Panc1 (cell line): ENCODE data around the gene VAT1L. TPM values are rescaled to one million over a fixed set of nuclear protein-coding genes. Genes with fewer than 3 reads are reported as not detected.

Source experiments
- ATAC-seq: fragments of 200-7000 bp; cut with Tn5 transposase; 2 replicates; pipeline ENCODE4 v1.9.1; 2020; ENCODE audit warnings: mild to moderate bottlenecking, moderate library complexity
- BruUV-seq: library from RNA; stranded (reverse); fragments of 400-500 nt; replicated peaks from 2 replicates; lab custom pipeline; 2021; lab: Mats Ljungman, UMichigan
- CTCF ChIA-PET: fragments of 300-600 bp; sonication (Branson Sonifier 250); formaldehyde crosslinking; loops from one replicate; lab custom pipeline; 2022; ENCODE audit warnings: antibody characterized with exemption; lab: Charles Lee
- POLR2A ChIA-PET: fragments of 300-600 bp; sonication (Branson Sonifier 250); formaldehyde crosslinking; loops from one replicate; lab custom pipeline; 2022; ENCODE audit warnings: antibody characterized with exemption; lab: Charles Lee
- DNase-seq: peaks from one replicate; pipeline ENCODE4 v3.0.0-alpha.2; 2010; ENCODE audit warnings: low read depth, low spot score
- H3K27ac ChIP-seq: 2 replicates; pipeline ENCODE4 v1.5.1; 2011; ENCODE audit warnings: mild to moderate bottlenecking, low read length, inconsistent platforms
- H3K27me3 ChIP-seq: fragments of 200-500 bp; sonication (Bioruptor generic); 2 replicates; pipeline ENCODE4 v1.6.0; 2014; ENCODE audit warnings: low read length, inconsistent platforms; ENCODE audit not compliant: control insufficient read depth, insufficient read depth
- H3K36me3 ChIP-seq: fragments of 200-500 bp; sonication (Bioruptor generic); 2 replicates; pipeline ENCODE4 v1.5.1; 2014; ENCODE audit warnings: inconsistent platforms, mild to moderate bottlenecking, low read length, moderate library complexity; ENCODE audit not compliant: control insufficient read depth, insufficient read depth
- H3K4me1 ChIP-seq: 2 replicates; pipeline ENCODE4 v1.5.1; 2011; ENCODE audit warnings: inconsistent platforms, mild to moderate bottlenecking, low read length, moderate library complexity; ENCODE audit not compliant: control insufficient read depth, insufficient read depth
- H3K4me3 ChIP-seq, 2 experiments: 2 replicates each; pipeline ENCODE4 v1.5.1; 2011 to 2012; ENCODE audit warnings: low read depth in 2 of 2, low read length in 2 of 2, mild to moderate bottlenecking in 2 of 2, inconsistent platforms in 1 of 2, moderate library complexity in 1 of 2
- H3K9me3 ChIP-seq: fragments of 200-500 bp; sonication (Bioruptor generic); 2 replicates; pipeline ENCODE4 v1.5.1; 2014; ENCODE audit warnings: low read depth, mild to moderate bottlenecking, inconsistent platforms, low read length, moderate library complexity; ENCODE audit not compliant: control insufficient read depth, insufficient read depth
- POLR2AphosphoS5 ChIP-seq: IDR thresholded peaks from 2 replicates; pipeline ENCODE4 v1.6.1; 2012; ENCODE audit warnings: mild to moderate bottlenecking, low read depth, low read length, moderate library complexity
- SIN3A ChIP-seq: IDR thresholded peaks from 2 replicates; pipeline ENCODE4 v1.6.1; 2012; ENCODE audit warnings: low read depth, mild to moderate bottlenecking, low read length, moderate library complexity, borderline replicate concordance; ENCODE audit not compliant: insufficient read depth
- TCF7L2 ChIP-seq: IDR thresholded peaks from 2 replicates; pipeline ENCODE4 v1.6.1; 2011; ENCODE audit warnings: mild to moderate bottlenecking, low read depth, low read length, inconsistent platforms
- in situ Hi-C: cut with HindIII; loops from 2 replicates; pipeline ENCODE4 v1.10.0; 2016; ENCODE audit warnings: low sequenced_read_pairs, low pct_unique_long_range_greater_than_20kb
- intact Hi-C: fragments of 100-400 bp; cut with micrococcal nuclease; formaldehyde crosslinking; loops from one replicate; pipeline ENCODE4 v1.10.0; 2022; ENCODE audit not compliant: unreplicated experiment
- total RNA-seq: library from RNA; stranded (reverse); gene quantifications from one replicate; pipeline ENCODE4 v1.2.1, GENCODE V29; 2021; ENCODE audit not compliant: unreplicated experiment
- TF ChIP-seq, protein P1 (sequence below), 2 experiments: IDR thresholded peaks; 2 replicates each; pipeline ENCODE4 v1.6.1; 2011 to 2012; ENCODE audit warnings: low read depth in 2 of 2, control low read depth in 1 of 2, low read length in 1 of 2, mild to moderate bottlenecking in 1 of 2, moderate library complexity in 1 of 2; ENCODE audit not compliant: insufficient read depth in 1 of 2
- TF ChIP-seq, protein P2 (sequence below): fragments of 450-650 bp; IDR thresholded peaks from 2 replicates; pipeline ENCODE4 v1.5.1; 2017; ENCODE audit warnings: mild to moderate bottlenecking

VAT1L gene
- total RNA-seq, 1 experiment from 2014 or later, result not detected

DNA sequence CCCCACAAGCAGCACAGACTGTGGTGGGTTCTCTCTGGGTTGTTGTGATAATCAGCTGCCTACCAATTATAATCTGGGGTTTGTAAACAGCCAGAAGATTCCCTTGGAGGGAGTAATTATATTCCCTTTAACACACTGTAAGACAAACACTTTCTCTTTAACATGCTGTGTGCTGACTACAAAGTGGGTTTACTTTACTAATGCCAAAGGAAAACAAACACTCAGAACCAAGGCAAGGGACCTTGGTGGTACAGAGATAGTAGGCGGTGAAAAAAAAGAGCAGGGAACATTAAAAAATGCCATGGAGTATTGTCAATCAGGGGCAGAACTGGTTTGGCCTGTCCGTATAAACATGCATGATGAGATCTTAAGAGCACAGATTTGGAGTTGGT, 3.0 kb upstream of the VAT1L start:
- ChIA-PET POLR2A (no interaction called here), CTCF (interaction anchor here (0.6 kb wide), 1 partner anchor 487 kb away, joined by 9 read pairs; no protein-coding TSS in a partner anchor)
- H3K9me3 ChIP-seq, result no peaks in the 10 kb centered on the region
- TF ChIP-seq, protein P1, sequence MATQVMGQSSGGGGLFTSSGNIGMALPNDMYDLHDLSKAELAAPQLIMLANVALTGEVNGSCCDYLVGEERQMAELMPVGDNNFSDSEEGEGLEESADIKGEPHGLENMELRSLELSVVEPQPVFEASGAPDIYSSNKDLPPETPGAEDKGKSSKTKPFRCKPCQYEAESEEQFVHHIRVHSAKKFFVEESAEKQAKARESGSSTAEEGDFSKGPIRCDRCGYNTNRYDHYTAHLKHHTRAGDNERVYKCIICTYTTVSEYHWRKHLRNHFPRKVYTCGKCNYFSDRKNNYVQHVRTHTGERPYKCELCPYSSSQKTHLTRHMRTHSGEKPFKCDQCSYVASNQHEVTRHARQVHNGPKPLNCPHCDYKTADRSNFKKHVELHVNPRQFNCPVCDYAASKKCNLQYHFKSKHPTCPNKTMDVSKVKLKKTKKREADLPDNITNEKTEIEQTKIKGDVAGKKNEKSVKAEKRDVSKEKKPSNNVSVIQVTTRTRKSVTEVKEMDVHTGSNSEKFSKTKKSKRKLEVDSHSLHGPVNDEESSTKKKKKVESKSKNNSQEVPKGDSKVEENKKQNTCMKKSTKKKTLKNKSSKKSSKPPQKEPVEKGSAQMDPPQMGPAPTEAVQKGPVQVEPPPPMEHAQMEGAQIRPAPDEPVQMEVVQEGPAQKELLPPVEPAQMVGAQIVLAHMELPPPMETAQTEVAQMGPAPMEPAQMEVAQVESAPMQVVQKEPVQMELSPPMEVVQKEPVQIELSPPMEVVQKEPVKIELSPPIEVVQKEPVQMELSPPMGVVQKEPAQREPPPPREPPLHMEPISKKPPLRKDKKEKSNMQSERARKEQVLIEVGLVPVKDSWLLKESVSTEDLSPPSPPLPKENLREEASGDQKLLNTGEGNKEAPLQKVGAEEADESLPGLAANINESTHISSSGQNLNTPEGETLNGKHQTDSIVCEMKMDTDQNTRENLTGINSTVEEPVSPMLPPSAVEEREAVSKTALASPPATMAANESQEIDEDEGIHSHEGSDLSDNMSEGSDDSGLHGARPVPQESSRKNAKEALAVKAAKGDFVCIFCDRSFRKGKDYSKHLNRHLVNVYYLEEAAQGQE (IDR thresholded peaks at IDR 0.05; ENCODE audit: insufficient read depth in 1 of 2, low read depth in 2 of 2, low read length in 1 of 2), result no peak
- TF ChIP-seq POLR2AphosphoS5, result no peak
- TF ChIP-seq, protein P2, sequence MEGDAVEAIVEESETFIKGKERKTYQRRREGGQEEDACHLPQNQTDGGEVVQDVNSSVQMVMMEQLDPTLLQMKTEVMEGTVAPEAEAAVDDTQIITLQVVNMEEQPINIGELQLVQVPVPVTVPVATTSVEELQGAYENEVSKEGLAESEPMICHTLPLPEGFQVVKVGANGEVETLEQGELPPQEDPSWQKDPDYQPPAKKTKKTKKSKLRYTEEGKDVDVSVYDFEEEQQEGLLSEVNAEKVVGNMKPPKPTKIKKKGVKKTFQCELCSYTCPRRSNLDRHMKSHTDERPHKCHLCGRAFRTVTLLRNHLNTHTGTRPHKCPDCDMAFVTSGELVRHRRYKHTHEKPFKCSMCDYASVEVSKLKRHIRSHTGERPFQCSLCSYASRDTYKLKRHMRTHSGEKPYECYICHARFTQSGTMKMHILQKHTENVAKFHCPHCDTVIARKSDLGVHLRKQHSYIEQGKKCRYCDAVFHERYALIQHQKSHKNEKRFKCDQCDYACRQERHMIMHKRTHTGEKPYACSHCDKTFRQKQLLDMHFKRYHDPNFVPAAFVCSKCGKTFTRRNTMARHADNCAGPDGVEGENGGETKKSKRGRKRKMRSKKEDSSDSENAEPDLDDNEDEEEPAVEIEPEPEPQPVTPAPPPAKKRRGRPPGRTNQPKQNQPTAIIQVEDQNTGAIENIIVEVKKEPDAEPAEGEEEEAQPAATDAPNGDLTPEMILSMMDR, result no peak
- TF ChIP-seq SIN3A, result no peak
- no peak for TF ChIP-seq TCF7L2
- no TSS peak for BruUV-seq
- no peak overlapping the region for H3K4me3 ChIP-seq
- no peaks in the 10 kb centered on the region for H3K36me3 ChIP-seq
- no peak for ATAC-seq
- peaks cover 2% of the 10 kb centered on the region for H3K27me3 ChIP-seq
- H3K27ac ChIP-seq, result no peak overlapping the region
- no peaks in the 10 kb centered on the region for H3K4me1 ChIP-seq
- no peak for DNase-seq
- in situ Hi-C loops (no loop called here), intact Hi-C loops (no loop called here)

DNA sequence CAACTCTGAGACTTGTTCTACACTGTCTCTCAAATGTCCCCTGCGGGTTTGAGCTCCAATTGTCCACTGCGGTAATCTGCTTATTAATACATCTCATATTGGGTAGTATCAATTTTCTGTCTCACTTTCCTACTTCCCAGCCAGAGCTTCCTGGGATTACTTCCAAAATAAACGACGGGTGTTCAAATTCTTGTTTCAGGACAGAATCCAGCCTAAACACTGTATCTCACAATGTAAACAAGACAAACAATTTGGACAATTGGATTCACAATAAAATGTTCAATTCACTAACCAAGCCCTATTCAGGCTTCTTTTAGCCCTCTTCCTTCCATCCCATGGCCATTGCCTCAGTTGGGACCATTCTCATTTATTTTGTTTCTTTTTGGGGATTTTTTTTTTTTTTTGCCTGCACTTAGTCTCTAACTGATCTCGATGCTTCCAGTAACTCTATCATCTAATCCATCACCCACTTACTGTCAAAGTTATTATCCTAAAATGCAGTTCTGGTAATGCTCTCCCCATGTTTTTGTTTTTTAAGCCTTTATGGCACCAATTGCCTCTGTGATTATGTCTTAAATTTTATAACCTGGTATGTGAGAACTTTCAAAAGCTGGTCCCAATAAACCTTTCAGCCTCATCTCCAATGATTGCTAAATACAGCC, 2.0 kb upstream of the VAT1L start:
- ChIA-PET POLR2A (no interaction called here), CTCF (no interaction called here)
- intact Hi-C loops (no loop called here), in situ Hi-C loops (no loop called here)
- DNase-seq (no peak), ATAC-seq (no peak)
- Histone ChIP-seq H3K4me3 (no peak overlapping the region), H3K27me3 (peaks cover 5% of the 10 kb centered on the region), H3K27ac (no peak overlapping the region), H3K36me3 (no peaks in the 10 kb centered on the region), H3K4me1 (no peaks in the 10 kb centered on the region), H3K9me3 (no peaks in the 10 kb centered on the region)
- TF ChIP-seq, protein P2, result no peak
- TF ChIP-seq POLR2AphosphoS5, result no peak
- TF ChIP-seq, protein P1 (IDR thresholded peaks at IDR 0.05; ENCODE audit: insufficient read depth in 1 of 2, low read depth in 2 of 2, low read length in 1 of 2), result no peak
- TF ChIP-seq SIN3A, result no peak
- no peak for TF ChIP-seq TCF7L2
- BruUV-seq, result no TSS peak
